Measurements from ENCODE around the gene ELL2.
"Not testable (repeated sequence)": the region's sequence is repeated elsewhere in the genome, so short reads cannot be mapped to it uniquely, and the experiment has no call there.

Gene ELL2

DNA sequence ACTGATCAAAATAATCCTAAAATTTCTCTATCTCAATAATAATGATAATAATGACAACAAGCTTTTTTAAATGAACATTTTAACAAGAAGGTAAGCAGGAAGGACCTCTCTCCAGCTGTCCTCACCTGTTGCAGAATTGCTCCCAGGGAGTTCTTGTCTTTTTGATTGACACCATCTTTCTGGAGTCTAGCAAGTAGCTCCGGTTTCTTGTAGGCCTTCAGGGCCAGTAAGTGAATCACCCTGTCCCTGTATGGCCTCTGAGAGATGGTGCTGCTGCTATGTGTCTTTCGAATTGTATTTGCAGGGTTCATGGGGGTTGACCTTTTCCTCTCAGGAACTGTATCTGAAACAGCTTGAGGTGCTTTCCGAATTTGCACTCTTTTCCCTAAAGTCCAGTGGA, 55.3 kb downstream of the ELL2 start:
- not testable (repeated sequence) for DNase-seq

DNA sequence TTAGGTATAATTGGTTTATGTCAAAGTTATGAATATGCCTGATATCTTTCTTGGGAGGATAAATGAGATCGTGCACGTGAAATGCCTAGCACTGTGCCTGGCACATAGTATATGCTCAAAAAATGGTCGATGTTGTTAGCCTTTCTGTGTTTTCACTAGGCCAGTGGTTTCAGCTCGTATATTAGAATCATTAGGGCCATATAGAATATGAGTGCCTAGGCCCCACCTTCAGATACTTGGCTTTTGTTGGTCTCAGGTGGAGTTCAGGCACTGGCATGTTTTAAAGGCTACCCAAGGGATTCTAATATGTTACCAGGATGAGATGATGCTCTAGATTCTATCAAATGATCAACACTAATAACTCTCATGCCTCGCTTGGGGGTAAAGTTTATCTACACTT, 56.8 kb downstream of the ELL2 start:
- DNase-seq = no peak

DNA sequence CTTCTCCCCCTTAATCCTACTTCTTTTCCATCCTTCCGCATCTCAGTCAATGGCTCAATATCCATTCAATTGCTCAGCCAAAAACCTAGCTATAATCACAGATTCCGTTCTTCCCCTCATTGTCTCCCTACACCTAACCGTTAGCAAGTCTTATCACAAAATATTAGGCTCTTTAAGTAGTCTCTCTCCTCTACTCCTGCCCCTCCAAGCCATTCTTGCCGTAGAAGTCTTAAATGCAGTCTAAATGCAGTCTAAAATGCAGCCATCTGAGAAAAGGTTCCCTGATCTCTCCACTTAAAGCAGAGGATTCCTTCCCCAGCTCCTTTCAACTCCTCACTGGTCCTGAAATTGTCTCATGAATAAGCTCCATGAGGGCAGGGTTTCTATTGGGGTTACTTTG, 57.8 kb downstream of the ELL2 start:
- DNase-seq = no peak

GRCh38 chr5:95901676-95902627, 59.7 kb downstream of the ELL2 start:
- peak; percentile 49 for DNase-seq

GRCh38 chr5:95900383-95900958, 61.2 kb downstream of the ELL2 start:
- peak; percentile 89 for DNase-seq

DNA sequence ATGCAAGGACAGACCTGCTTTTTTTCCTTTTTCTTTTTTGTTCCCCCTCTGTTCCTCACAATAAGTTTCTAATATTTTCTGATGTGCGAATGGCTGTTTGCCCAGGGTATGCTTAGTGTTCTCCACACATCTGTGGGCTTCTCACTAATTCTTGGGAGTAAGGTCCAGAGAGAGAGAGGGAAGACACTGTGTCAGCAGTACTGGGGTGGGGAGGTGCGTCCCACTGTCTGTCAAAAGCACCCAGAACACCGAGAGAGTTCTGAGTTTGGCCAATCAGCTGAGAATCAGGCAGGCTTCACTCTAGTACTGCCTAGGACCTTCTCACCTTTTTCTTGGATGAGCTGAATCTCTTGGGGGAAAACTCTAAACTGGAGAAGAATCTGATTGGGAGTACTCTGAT, 61.8 kb downstream of the ELL2 start:
- no peak for DNase-seq

DNA sequence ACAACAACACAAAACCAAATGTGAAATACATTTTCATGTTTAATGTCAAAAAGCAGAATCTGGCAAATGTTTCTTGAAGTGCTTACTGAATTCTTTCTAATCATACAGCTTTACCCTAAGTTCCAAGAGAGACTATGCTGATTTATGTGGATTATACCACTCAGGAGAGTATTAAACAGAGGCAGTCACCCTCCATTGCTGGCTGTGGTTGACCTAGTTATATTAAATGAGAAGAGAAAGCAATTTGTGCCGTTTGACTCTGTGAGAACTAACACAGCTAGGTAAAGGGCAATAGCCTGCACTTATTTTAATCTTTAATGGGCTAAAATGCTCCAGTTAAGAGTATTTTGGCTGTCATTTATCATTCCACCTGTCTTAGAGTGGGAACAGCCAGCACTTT, 62.6 kb downstream of the ELL2 start:
- no peak for DNase-seq

GRCh38 chr5:95895771-95896170, 65.9 kb downstream of the ELL2 start:
- no peak for DNase-seq

- DNase-seq = no peak
Observed at GRCh38 chr5:95895251-95895650, 66.4 kb downstream of the ELL2 start.

- peak; percentile 77 for DNase-seq
Observed at GRCh38 chr5:95892784-95893354, 68.8 kb downstream of the ELL2 start.

DNA sequence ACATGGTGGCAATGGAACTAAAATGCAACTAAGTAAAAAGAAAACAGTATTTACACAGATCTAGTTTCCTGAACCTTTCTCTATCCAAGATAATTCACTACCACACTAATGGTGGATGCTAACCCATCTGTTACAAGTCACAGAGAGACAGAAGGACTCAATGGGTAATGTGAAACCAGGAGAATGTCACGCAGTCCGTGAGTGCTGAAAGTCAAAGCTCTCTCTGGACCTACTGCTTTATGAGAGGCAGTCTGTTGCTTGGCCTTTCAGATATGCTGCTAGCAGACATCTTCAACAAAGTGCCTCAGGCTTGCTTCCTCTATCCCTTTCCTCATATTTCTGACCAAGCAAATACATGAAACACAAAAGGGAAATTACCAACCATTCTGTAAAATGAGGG, 70.2 kb downstream of the ELL2 start:
- peak; percentile 70 for DNase-seq

DNA sequence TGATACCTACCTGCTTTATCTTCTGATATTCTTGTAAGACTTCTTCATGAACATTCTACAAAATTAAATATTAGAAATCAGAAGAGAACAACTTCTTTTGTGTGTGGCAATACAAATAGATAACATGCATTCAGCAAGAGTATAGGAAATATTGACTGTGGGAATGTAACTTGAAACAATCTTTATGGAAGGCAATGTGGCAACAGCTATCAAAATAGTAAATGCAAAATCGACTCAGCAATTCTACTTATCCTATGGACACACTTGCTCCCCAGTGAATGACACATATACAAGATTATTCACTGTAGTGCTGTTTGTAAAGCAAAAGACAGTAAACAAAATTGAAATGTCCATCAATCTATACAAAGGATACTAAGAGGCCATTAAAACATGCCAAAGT, 72.6 kb downstream of the ELL2 start:
- no peak for DNase-seq

GRCh38 chr5:95887977-95888376, 73.7 kb downstream of the ELL2 start:
- DNase-seq = no peak

DNA sequence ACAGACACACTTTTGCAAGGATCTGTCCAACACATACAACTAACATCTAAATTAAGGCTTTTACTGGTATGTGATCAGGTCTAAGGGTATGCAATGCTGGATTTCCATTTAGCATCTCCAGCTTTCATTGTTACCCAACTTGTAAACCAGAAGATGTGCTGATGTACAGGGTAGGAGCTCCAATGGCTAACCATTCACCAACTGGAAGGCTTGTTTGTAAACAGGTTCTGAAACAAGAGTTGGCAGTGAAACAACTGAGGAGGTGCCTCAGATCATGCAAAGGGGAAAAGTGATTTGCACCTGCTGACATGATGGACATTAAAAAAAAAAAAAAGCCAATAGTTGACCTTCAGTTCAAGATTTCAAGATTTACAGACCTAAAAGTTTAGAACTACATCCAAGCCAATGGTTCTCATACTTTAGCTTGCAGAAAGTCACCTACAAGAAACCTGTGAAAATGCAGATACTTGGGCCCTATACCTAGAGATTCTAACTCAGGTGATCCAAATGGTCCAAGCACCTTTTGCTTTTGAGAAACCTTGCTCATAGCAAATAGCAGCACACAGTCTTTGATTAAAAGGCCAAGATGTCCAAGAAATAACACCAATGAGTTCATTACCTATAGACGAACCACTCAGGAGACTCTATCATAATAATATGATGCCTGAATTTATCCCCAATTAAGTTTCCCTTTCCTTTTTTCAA, 75.2 kb downstream of the ELL2 start:
- DNase-seq = no peak

DNA sequence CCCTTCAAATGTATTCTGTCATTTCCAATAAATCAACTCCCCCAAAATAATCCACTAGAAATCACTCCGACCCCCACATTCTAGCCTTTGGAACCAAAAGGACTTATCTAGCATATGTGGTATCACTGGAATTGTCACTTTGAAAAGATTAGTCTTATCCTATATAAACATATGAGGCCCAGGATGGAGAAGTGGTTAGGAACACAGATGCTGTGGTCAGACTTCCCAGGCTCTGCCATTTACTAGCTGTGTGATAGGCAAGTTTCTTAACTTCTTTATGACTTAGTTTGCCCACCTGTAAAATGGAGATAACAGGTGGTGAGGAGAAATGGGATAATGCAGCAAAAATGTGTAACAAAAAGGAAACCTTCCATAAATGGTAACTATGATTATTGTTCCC, 77.1 kb downstream of the ELL2 start:
- DNase-seq = no peak

- no peak for DNase-seq
Observed at GRCh38 chr5:95884017-95884325, 77.7 kb downstream of the ELL2 start.

- no peak for DNase-seq
Observed at GRCh38 chr5:95883185-95884016, 78.2 kb downstream of the ELL2 start.

DNA sequence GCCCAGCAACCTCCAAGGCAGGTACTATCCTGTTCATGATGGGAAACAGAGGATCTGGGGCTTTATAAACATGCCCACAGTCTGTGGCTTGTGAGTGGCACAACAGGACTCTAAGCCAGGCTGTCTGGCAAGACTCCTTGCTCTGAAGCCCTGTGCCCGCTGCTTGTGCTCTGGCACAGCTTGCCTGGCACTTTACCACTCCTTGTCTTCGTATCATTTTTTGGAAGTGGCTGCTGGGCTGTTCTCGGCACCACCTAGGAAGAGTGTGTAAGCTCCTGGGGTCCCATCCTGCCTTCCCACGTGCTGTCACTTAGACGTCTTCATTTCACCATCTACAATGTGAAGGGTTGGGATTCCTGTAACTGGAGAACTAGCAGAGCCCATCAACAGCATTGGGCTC, 79.8 kb downstream of the ELL2 start:
- DNase-seq = no peak

DNA sequence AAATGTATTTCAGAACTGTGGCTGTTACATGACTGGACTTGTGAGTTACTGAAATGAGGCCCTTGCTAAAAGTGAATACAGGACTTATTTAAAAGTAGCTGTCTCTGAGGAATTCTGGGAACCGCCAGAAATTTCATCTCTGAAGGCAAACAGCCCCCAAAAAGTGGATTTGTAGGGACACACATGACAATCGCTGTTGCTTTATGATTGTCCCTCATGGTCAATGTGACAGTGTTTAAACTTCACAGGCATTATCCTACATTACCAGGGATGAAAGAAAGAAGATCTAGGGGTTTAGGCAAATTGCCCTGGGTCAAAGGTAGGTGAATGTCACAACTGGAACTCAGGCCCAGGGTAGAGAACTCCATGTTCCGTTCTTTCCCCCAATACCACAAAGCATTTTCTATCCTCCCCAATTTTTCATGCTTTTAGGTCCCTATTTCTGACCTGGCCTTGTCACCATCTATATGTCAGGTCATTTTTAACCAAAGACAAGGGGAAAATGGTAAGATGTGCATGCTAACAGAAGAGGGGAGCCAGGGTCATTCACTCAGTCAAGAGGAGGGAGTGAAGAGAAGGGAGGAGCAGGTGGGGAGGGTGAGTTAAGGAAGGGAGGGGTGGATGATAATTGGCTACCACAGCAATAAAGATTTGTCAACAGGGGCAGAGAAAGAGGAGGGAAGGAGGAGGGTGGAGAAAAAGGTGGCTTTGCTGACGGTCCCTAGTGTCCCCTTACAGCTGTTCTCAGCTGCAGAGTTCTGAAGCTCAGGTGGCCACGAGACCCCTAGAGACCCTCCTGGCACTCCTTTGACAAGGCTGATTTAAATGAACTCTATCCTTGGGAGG, 81.3 kb downstream of the ELL2 start:
- peak; percentile 42 for DNase-seq

GRCh38 chr5:95879661-95880060, 82.0 kb downstream of the ELL2 start:
- no peak for DNase-seq

GRCh38 chr5:95878417-95879323, 83.0 kb downstream of the ELL2 start:
- DNase-seq = peak; percentile 78

Data from NCI-H69 (cell line).